ENCODE data around the gene DLL1. TPM values are rescaled to one million over a fixed set of nuclear protein-coding genes. Genes with fewer than 3 reads are reported as not detected.

Gene DLL1
- total and polyA plus RNA-seq, 8 donors, result 3.4 to 38.5 (median 5.8) TPM; not detected in 1

DNA sequence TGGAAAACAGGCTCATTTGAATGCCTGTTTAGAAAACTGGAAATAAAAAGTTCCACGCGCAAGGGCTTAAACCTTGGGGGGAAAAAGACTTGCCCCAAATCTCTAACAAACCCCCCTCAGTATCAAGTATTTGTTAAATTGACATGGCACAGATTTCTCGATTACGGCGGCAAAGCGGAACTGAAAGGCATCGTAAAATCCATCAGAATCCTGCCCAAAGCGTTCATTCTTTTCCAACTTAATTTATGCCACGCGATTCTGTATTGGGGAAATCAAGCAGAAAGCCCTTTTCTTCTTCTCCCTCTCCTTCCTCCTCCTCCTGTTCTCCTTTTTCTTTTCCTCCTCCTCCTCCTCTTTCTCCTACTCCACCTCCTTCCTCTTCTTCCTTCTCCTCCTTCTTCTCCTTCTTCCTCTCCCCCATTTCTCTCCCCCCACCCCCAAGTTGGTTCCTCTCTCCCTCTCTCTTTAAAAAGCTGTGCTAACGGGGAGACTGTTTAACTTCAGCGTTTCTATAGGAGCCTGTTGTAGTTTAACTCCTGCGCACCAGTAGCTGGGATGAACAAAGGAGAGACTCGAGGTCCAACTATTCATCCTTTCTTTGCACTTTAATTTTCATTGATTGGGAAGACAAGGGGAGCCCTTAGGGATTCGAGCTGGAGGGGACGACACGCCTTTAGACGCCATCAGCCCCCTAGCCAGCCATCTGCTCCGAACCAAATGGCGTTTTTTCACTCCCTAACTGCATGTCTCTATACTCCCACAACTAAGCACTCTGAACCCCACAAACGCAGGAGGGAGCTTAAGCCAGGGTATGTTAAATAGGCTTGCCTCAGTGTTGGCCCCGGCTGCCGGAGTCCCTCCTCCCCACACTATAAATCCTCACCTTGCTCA is 2.7 kb upstream of the DLL1 start:
- Histone ChIP-seq H3K27ac (peak overlapping the region in 1 of 5 donors; percentile 87), H3K27me3 (peaks cover 35 to 100% (median 82%) of the 10 kb centered on the region in 3 donors), H3K4me1 (peaks cover 72 to 86% (median 75%) of the 10 kb centered on the region in 4 donors), H3K36me3 (no peaks in the 10 kb centered on the region), H3K4me3 (no peak overlapping the region), H3K9me3 (no peaks in the 10 kb centered on the region)
- DNase-seq, result no peak
- WGBS, 5 donors, result 27 to 39% (median 35%) methylated on average over 23 of the region's 23 CpGs
- TF ChIP-seq EP300 (IDR thresholded peaks at IDR 0.05) (no peak), POLR2AphosphoS5 (IDR thresholded peaks at IDR 0.05) (no peak)
- intact Hi-C loops (cut with DNase I; ENCODE audit: low total_unique reads), result no loop called here

GRCh38 chr6:170292407-170293158 is 1.7 kb upstream of the DLL1 start:
- peaks cover 35 to 100% (median 88%) of the 10 kb centered on the region in 3 donors for H3K27me3 ChIP-seq
- DNase-seq, result no peak

DNA sequence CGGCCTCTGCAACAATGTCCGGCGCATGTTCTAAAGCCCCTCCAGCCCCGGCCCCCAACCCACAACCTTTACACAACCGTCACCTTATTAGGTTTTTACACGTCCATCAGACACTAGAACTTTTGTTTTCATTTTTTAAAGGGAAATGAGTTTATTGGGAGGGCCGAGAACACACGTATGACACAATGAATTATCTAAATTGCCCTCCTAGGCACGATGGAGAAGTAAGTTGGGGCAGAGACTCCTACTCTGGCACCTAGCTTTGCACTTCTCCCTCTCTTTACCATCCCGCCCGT is 1.2 kb upstream of the DLL1 start:
- H3K4me1 ChIP-seq, result peaks cover 73 to 92% (median 83%) of the 10 kb centered on the region in 4 donors
- DNase-seq, result no peak
- peak overlapping the region; percentile 75 to 87 (median 77) for H3K27ac ChIP-seq
- no peaks in the 10 kb centered on the region for H3K9me3 ChIP-seq
- peaks cover 0 to 6% (median 0%) of the 10 kb centered on the region in 4 donors for H3K36me3 ChIP-seq
- intact Hi-C loops (cut with DNase I; ENCODE audit: low total_unique reads), result no loop called here
- TF ChIP-seq POLR2AphosphoS5 (IDR thresholded peaks at IDR 0.05) (no peak), CTCF (IDR thresholded peaks at IDR 0.05) (no peak), POLR2A (IDR thresholded peaks at IDR 0.05) (no peak), EP300 (IDR thresholded peaks at IDR 0.05) (no peak)
- WGBS, 5 donors, result 7 to 15% (median 14%) methylated on average over 11 of the region's 11 CpGs
- peaks cover 35 to 100% (median 87%) of the 10 kb centered on the region in 3 donors for H3K27me3 ChIP-seq
- H3K4me3 ChIP-seq, result peak overlapping the region; percentile 66 to 88 (median 78)

More at GRCh38 chr6:170292407-170293158, 1.7 kb upstream of the DLL1 start:
- Histone ChIP-seq H3K4me1 (peaks cover 75 to 92% (median 83%) of the 10 kb centered on the region in 4 donors), H3K36me3 (peaks cover 0 to 6% (median 0%) of the 10 kb centered on the region in 4 donors), H3K9me3 (no peaks in the 10 kb centered on the region), H3K27ac (peak overlapping the region in 3 of 5 donors; percentile 77 to 87 (median 83)), H3K4me3 (peak overlapping the region; percentile 66 to 88 (median 78))
- peak in 2 of 7 experiments; percentile 24 to 28 for TF ChIP-seq CTCF (IDR thresholded peaks at IDR 0.05)
- TF ChIP-seq POLR2A (IDR thresholded peaks at IDR 0.05), result no peak
- intact Hi-C loops (cut with DNase I; ENCODE audit: low total_unique reads), result no loop called here
- 14 to 26% (median 19%) methylated on average over 11 to 13 of the region's 13 CpGs for WGBS, 5 donors

DNA sequence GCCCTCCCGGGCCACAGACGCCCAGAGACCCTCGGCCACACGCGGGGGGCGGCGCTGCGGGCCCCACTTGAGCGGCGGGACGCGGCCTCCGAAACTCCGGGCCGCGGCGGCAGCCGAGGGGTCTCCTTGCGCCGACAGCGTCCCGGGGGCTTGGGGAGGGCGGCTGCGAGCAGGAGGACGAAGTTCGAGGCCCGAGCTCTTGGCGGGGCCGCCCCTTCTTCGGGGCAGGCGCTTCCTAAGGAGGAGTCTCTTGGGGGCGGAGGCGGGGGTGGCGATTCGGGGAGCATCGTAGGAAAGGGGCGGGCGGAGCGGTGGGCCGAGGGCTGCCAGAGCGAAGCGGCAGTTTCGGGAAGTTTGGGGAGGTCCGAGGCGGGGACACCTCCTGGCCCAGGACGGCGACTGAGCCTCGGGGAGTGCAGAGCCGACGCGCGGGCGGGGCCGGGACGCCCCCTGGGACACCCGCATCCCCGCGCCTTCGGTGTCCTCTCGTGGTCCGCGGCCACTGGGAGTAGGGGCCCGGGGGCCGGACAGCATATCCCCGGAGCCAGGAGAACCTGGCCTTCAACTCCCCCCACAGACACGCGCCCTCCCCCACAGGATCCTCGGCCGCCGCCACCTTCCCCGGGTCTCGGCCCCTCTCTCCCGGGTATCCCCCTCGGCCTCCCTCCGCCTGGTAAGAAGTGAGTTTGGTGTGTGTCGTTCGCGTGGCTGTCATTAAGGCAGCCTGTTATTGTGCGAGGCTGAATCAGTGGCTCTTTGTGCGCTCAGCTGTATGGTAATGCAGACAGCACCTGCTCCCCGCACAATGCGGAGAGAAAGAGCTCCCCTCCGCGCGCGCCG is 613 bp upstream of the DLL1 start:
- peak overlapping the region; percentile 75 to 87 (median 77) for H3K27ac ChIP-seq
- TF ChIP-seq POLR2AphosphoS5 (IDR thresholded peaks at IDR 0.05) (peak in 1 of 3 donors; percentile 6), POLR2A (IDR thresholded peaks at IDR 0.05) (no peak)
- intact Hi-C loops (cut with DNase I; ENCODE audit: low total_unique reads), result no loop called here

More for the DNA sequence above, 613 bp upstream of the DLL1 start:
- H3K9me3 ChIP-seq, result no peaks in the 10 kb centered on the region
- WGBS, 5 donors, result 1 to 2% (median 1%) methylated on average over 30 to 87 of the region's 87 CpGs
- peaks cover 0 to 6% (median 0%) of the 10 kb centered on the region in 4 donors for H3K36me3 ChIP-seq
- peak overlapping the region; percentile 66 to 88 (median 78) for H3K4me3 ChIP-seq
- peaks cover 31 to 100% (median 82%) of the 10 kb centered on the region in 3 donors for H3K27me3 ChIP-seq
- H3K4me1 ChIP-seq, result peaks cover 73 to 92% (median 83%) of the 10 kb centered on the region in 4 donors
- DNase-seq, result peak; percentile 57 to 89

Measured in stomach (tissue), 9 donors.